HG03378 (cell line): ENCODE results near the gene KCNC2.

ENCODE experiments used
- ATAC-seq: cut with Tn5 transposase; IDR thresholded peaks from one replicate; pipeline ENCODE4 v1.9.1; 2021; ENCODE audit warnings: mild to moderate bottlenecking, moderate library complexity; ENCODE audit not compliant: unreplicated experiment

The KCNC2 gene

GRCh38 chr12:75162845-75163244 lies 46.8 kb downstream of the KCNC2 start:
- no peak for ATAC-seq

- no peak for ATAC-seq
Measured at GRCh38 chr12:75161488-75161887, 48.2 kb downstream of the KCNC2 start.

- no peak for ATAC-seq
Measured at GRCh38 chr12:75157385-75157784, 52.3 kb downstream of the KCNC2 start.

GRCh38 chr12:75155962-75156361 lies 53.7 kb downstream of the KCNC2 start:
- ATAC-seq, result no peak

GRCh38 chr12:75154388-75154787 lies 55.3 kb downstream of the KCNC2 start:
- no peak for ATAC-seq

GRCh38 chr12:75139196-75139595 lies 70.4 kb downstream of the KCNC2 start:
- ATAC-seq, result no peak

GRCh38 chr12:75137896-75138295 lies 71.7 kb downstream of the KCNC2 start:
- ATAC-seq, result no peak

GRCh38 chr12:75135026-75135425 lies 74.6 kb downstream of the KCNC2 start:
- no peak for ATAC-seq

GRCh38 chr12:75130811-75131210 lies 78.8 kb downstream of the KCNC2 start:
- no peak for ATAC-seq

GRCh38 chr12:75129275-75129674 lies 80.4 kb downstream of the KCNC2 start:
- ATAC-seq, result no peak

- no peak for ATAC-seq
Measured at GRCh38 chr12:75121036-75121705, 88.5 kb downstream of the KCNC2 start.

- ATAC-seq, result no peak
Measured at GRCh38 chr12:75120311-75120711, 89.3 kb downstream of the KCNC2 start.

GRCh38 chr12:75116646-75117198 lies 92.9 kb downstream of the KCNC2 start:
- no peak for ATAC-seq

- no peak for ATAC-seq
Measured at GRCh38 chr12:75115748-75116147, 93.9 kb downstream of the KCNC2 start.

- no peak for ATAC-seq
Measured at GRCh38 chr12:75103822-75104221, 105.8 kb downstream of the KCNC2 start.

- no peak for ATAC-seq
Measured at GRCh38 chr12:75101781-75102180, 107.9 kb downstream of the KCNC2 start.

GRCh38 chr12:75099210-75099609 lies 110.4 kb downstream of the KCNC2 start:
- no peak for ATAC-seq

- no peak for ATAC-seq
Measured at GRCh38 chr12:75097003-75097402, 112.6 kb downstream of the KCNC2 start.

- no peak for ATAC-seq
Measured at GRCh38 chr12:75087654-75088053, 122.0 kb downstream of the KCNC2 start.

GRCh38 chr12:75086091-75087038 lies 123.3 kb downstream of the KCNC2 start:
- no peak for ATAC-seq

- ATAC-seq, result no peak
Measured at GRCh38 chr12:75081305-75081704, 128.3 kb downstream of the KCNC2 start.

- ATAC-seq, result no peak
Measured at GRCh38 chr12:75080582-75080981, 129.1 kb downstream of the KCNC2 start.
